Calu3 (cell line): Measurements from ENCODE around the gene CNTNAP2. TPM values are rescaled to one million over a fixed set of nuclear protein-coding genes. Genes with fewer than 3 reads are reported as not detected.

ENCODE experiments used
- BruUV-seq: library from RNA; stranded (reverse); fragments of 400-500 nt; replicated peaks from 2 replicates; lab custom pipeline; 2021; lab: Mats Ljungman, UMichigan
- CTCF ChIA-PET: fragments of 300-600 bp; sonication (Branson Sonifier 250); formaldehyde crosslinking; loops from one replicate; lab custom pipeline; 2022; ENCODE audit warnings: antibody characterized with exemption; lab: Charles Lee
- DNase-seq: peaks from one replicate; pipeline ENCODE4 v3.0.0; 2022
- H3K27ac Mint-ChIP-seq: one replicate; pipeline ENCODE4 v1.8.0; 2022; ENCODE audit warnings: mixed read lengths; ENCODE audit not compliant: unreplicated experiment
- H3K27me3 Mint-ChIP-seq: one replicate; pipeline ENCODE4 v1.8.0; 2022; ENCODE audit warnings: mixed read lengths; ENCODE audit not compliant: unreplicated experiment
- H3K36me3 Mint-ChIP-seq: one replicate; pipeline ENCODE4 v1.8.0; 2022; ENCODE audit warnings: mild to moderate bottlenecking, moderate library complexity, mixed read lengths; ENCODE audit not compliant: insufficient read depth, unreplicated experiment
- H3K4me1 Mint-ChIP-seq: one replicate; pipeline ENCODE4 v1.8.0; 2022; ENCODE audit warnings: mild to moderate bottlenecking, low read depth, mixed read lengths; ENCODE audit not compliant: unreplicated experiment
- H3K4me3 Mint-ChIP-seq: one replicate; pipeline ENCODE4 v1.8.0; 2022; ENCODE audit warnings: mild to moderate bottlenecking, low read depth, moderate library complexity, mixed read lengths; ENCODE audit not compliant: unreplicated experiment
- H3K9me3 Mint-ChIP-seq: one replicate; pipeline ENCODE4 v1.8.0; 2022; ENCODE audit warnings: low read depth, mixed read lengths; ENCODE audit not compliant: unreplicated experiment
- intact Hi-C: fragments of 100-400 bp; cut with micrococcal nuclease; formaldehyde crosslinking; loops from one replicate; pipeline ENCODE4 v1.10.0; 2022; ENCODE audit not compliant: unreplicated experiment
- total RNA-seq: library from RNA; stranded (reverse); gene quantifications from 2 replicates; pipeline ENCODE4 v1.2.3, GENCODE V29; 2022
- TF ChIP-seq, protein P1 (sequence below): fragments of 200-600 bp; IDR thresholded peaks from one replicate; pipeline ENCODE4 v1.8.0; 2022; ENCODE audit warnings: antibody characterized with exemption; ENCODE audit not compliant: unreplicated experiment

The CNTNAP2 gene
- total RNA-seq, 1 experiment from 2014 or later: 1.1 TPM

DNA sequence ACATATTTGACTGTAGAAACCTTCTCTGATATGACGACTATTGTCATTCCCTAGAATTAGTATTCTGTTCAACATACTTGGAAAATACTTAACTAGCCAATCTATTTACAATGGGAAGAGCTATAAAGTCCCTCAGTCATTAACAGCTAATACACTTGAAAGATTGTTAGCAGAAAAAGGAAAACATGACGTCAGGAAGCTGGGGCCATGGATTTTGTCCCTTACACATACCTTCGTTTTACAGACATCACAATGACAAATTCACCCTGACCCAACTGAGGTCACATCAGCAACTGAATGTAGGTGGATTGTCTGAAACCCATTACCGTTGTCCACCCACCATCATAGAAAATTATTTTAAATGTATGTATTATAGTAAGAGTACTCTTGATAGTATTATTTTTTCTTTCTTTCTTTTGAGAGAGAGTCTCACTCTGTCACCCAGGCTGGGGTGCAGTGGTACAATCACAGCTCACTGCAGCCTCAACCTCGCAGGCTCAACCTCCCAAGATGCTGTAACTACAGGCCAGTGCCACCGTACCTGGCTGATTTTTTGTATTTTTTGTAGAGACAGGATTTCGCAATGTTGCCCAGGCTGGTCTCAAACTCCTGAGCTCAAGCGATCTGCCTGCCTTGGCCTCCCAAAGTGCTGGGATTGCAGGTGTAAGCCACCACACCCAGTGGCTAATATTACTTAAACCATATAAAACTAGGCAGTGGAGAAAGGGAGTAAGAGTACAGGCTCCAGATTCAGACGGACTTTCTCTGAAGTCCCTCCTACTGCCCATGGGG lies 1977.0 kb downstream of the CNTNAP2 start:
- no peaks in the 10 kb centered on the region for H3K27me3 Mint-ChIP-seq
- H3K9me3 Mint-ChIP-seq: peaks cover 8% of the 10 kb centered on the region
- TF ChIP-seq, protein P1, sequence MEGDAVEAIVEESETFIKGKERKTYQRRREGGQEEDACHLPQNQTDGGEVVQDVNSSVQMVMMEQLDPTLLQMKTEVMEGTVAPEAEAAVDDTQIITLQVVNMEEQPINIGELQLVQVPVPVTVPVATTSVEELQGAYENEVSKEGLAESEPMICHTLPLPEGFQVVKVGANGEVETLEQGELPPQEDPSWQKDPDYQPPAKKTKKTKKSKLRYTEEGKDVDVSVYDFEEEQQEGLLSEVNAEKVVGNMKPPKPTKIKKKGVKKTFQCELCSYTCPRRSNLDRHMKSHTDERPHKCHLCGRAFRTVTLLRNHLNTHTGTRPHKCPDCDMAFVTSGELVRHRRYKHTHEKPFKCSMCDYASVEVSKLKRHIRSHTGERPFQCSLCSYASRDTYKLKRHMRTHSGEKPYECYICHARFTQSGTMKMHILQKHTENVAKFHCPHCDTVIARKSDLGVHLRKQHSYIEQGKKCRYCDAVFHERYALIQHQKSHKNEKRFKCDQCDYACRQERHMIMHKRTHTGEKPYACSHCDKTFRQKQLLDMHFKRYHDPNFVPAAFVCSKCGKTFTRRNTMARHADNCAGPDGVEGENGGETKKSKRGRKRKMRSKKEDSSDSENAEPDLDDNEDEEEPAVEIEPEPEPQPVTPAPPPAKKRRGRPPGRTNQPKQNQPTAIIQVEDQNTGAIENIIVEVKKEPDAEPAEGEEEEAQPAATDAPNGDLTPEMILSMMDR: no peak
- no peaks in the 10 kb centered on the region for H3K36me3 Mint-ChIP-seq
- no peak overlapping the region for H3K4me3 Mint-ChIP-seq
- CTCF ChIA-PET: no interaction called here
- intact Hi-C loops: no loop called here
- no peaks in the 10 kb centered on the region for H3K4me1 Mint-ChIP-seq
- BruUV-seq: no TSS peak
- no peak overlapping the region for H3K27ac Mint-ChIP-seq
- no peak for DNase-seq

DNA sequence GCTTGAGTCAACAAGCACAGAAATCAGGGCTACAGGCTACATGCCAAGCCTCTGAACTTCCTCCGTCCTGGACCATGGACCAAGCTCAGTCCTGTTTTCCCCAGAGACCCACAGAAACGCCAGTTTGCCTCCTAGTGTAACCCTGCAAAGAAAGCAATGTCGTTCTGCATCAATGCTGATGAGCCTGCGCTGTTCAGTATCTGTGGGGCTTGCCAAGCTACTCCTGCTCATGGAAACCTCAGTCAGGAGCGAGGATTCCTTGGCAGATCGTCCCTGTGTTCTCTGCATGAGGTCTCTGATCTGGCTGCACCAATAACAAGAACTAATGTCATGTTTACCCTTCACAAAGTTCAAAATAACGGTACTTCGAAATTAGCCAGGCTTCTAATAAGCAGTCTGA lies 1978.5 kb downstream of the CNTNAP2 start:
- H3K4me3 Mint-ChIP-seq: no peak overlapping the region
- no peaks in the 10 kb centered on the region for H3K36me3 Mint-ChIP-seq
- CTCF ChIA-PET: no interaction called here
- no TSS peak for BruUV-seq
- H3K4me1 Mint-ChIP-seq: no peaks in the 10 kb centered on the region
- intact Hi-C loops: no loop called here
- no peak for DNase-seq
- TF ChIP-seq, protein P1: no peak
- no peaks in the 10 kb centered on the region for H3K27me3 Mint-ChIP-seq
- no peak overlapping the region for H3K27ac Mint-ChIP-seq
- peaks cover 10% of the 10 kb centered on the region for H3K9me3 Mint-ChIP-seq

DNA sequence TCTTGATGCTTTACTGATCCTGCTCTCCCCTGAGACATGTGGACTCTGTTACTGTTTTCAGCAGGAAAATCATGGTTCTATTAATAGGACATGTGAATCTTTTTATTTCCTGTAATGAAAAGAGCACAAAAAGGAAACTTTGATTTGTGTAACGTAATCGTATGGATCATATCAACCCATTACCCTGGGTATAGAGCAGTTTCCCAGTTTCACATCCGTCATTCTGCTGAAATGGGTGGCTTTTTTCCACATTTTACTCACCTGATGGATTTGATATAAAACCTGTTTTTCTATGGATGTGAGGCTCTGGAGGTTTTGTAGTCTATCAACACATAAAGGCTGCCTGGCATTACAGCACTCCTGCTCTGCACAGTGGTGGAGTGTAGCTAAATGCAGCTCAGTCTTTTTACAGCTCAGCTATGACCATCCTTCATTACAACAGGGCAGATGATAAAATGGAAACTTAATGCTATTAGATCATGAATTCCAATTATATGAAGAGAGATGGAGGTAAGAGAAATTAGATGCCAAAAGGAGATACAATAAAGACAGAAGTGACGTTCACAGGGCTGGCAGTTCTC lies 1987.6 kb downstream of the CNTNAP2 start:
- CTCF ChIA-PET: interaction anchor here (0.6 kb wide), 1 partner anchor 12 kb away, joined by 3 read pairs; no protein-coding TSS in a partner anchor
- Mint-ChIP-seq H3K27me3 (no peaks in the 10 kb centered on the region), H3K9me3 (peaks cover 17% of the 10 kb centered on the region), H3K36me3 (no peaks in the 10 kb centered on the region), H3K27ac (no peak overlapping the region), H3K4me1 (no peaks in the 10 kb centered on the region), H3K4me3 (no peak overlapping the region)
- BruUV-seq: no TSS peak
- TF ChIP-seq, protein P1: no peak
- intact Hi-C loops: no loop called here
- no peak for DNase-seq

DNA sequence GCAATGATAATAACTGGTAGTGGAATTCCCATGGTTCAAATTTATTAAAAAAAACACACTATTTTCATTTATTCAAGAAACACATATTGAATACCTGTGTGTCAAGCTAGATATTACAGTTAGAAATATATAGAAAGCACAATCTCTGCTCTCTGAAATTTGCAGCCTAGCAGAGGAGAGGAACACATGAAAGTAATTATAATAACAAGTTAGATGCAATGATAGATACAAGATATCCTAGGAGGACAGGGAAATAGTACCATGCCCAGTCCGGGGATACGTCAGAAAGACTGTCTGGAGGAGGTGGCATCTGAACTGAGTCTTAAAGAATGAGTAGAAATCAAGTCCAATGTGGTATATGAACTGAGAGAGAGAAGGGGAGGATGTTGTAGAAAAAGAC lies 1988.3 kb downstream of the CNTNAP2 start:
- no peak overlapping the region for H3K4me3 Mint-ChIP-seq
- H3K36me3 Mint-ChIP-seq: no peaks in the 10 kb centered on the region
- TF ChIP-seq, protein P1: no peak
- no peaks in the 10 kb centered on the region for H3K4me1 Mint-ChIP-seq
- intact Hi-C loops: no loop called here
- no peak for DNase-seq
- no peak overlapping the region for H3K27ac Mint-ChIP-seq
- CTCF ChIA-PET: interaction anchor here (0.6 kb wide), 1 partner anchor 11 kb away, joined by 3 read pairs; no protein-coding TSS in a partner anchor
- peaks cover 16% of the 10 kb centered on the region for H3K9me3 Mint-ChIP-seq
- H3K27me3 Mint-ChIP-seq: no peaks in the 10 kb centered on the region
- no TSS peak for BruUV-seq
